ENCODE data around the gene SH3RF3. TPM values are rescaled to one million over a fixed set of nuclear protein-coding genes. Genes with fewer than 3 reads are reported as not detected.

Gene SH3RF3
- total RNA-seq, 1 experiment from 2014 or later, result 0.98 TPM

GRCh38 chr2:109494351-109494750 lies 365.3 kb downstream of the SH3RF3 start:
- no peaks in the 10 kb centered on the region for H3K27me3 Mint-ChIP-seq (ENCODE audit: insufficient read depth, unreplicated experiment)
- DNase-seq, result no peak
- no TSS peak for BruUV-seq (replicated peaks)
- H3K4me3 Mint-ChIP-seq (ENCODE audit: unreplicated experiment), result no peak overlapping the region
- H3K36me3 Mint-ChIP-seq (ENCODE audit: insufficient read depth, unreplicated experiment), result no peaks in the 10 kb centered on the region
- no peaks in the 10 kb centered on the region for H3K9me3 Mint-ChIP-seq (ENCODE audit: unreplicated experiment)
- POLR2A ChIA-PET, result no interaction called here
- no peaks in the 10 kb centered on the region for H3K9me3 ChIP-seq
- CTCF ChIA-PET, result no interaction called here
- H3K4me3 ChIP-seq (ENCODE audit: low read depth, low read length), result no peak overlapping the region
- no peaks in the 10 kb centered on the region for H3K4me1 Mint-ChIP-seq (ENCODE audit: low read depth, unreplicated experiment)
- TF ChIP-seq CTCF (IDR thresholded peaks at IDR 0.05; ENCODE audit: insufficient read depth in 1 of 2, low read depth in 1 of 2, low read length in 1 of 2, severe bottlenecking in 1 of 2, unreplicated experiment in 1 of 2), result no peak
- intact Hi-C loops (cut with micrococcal nuclease; ENCODE audit: unreplicated experiment), result loop anchor here (2.0 kb wide), 1 partner anchor 366 kb away; the partner anchor contains the start of gene SH3RF3
- no peaks in the 10 kb centered on the region for H3K36me3 ChIP-seq (ENCODE audit: control insufficient read depth, insufficient read depth, low read length)
- H3K4me1 ChIP-seq, result no peaks in the 10 kb centered on the region
- no peaks in the 10 kb centered on the region for H3K27me3 ChIP-seq (replicated peaks; ENCODE audit: control insufficient read depth, insufficient read depth, low read length)
- H3K27ac Mint-ChIP-seq (ENCODE audit: unreplicated experiment), result no peak overlapping the region

- no peaks in the 10 kb centered on the region for H3K9me3 ChIP-seq
- no peak overlapping the region for H3K27ac Mint-ChIP-seq (ENCODE audit: unreplicated experiment)
Measured at GRCh38 chr2:109497463-109497862, 368.5 kb downstream of the SH3RF3 start.

More at GRCh38 chr2:109497463-109497862, 368.5 kb downstream of the SH3RF3 start:
- no peaks in the 10 kb centered on the region for H3K27me3 ChIP-seq (replicated peaks; ENCODE audit: control insufficient read depth, insufficient read depth, low read length)
- H3K27me3 Mint-ChIP-seq (ENCODE audit: insufficient read depth, unreplicated experiment), result peaks cover 3% of the 10 kb centered on the region
- TF ChIP-seq CTCF (IDR thresholded peaks at IDR 0.05; ENCODE audit: insufficient read depth in 1 of 2, low read depth in 1 of 2, low read length in 1 of 2, severe bottlenecking in 1 of 2, unreplicated experiment in 1 of 2), result no peak
- CTCF ChIA-PET, result interaction anchor here (0.5 to 1.3 kb wide), 2 partner anchors 13 to 27 kb away, joined by 4 read pairs; no protein-coding TSS in a partner anchor
- DNase-seq, result no peak
- intact Hi-C loops (cut with micrococcal nuclease; ENCODE audit: unreplicated experiment), result no loop called here
- H3K36me3 ChIP-seq (ENCODE audit: control insufficient read depth, insufficient read depth, low read length), result no peaks in the 10 kb centered on the region
- no peak overlapping the region for H3K4me3 Mint-ChIP-seq (ENCODE audit: unreplicated experiment)
- no peaks in the 10 kb centered on the region for H3K9me3 Mint-ChIP-seq (ENCODE audit: unreplicated experiment)
- no TSS peak for BruUV-seq (replicated peaks)
- no peaks in the 10 kb centered on the region for H3K36me3 Mint-ChIP-seq (ENCODE audit: insufficient read depth, unreplicated experiment)
- POLR2A ChIA-PET, result no interaction called here
- no peak overlapping the region for H3K4me3 ChIP-seq (ENCODE audit: low read depth, low read length)
- H3K4me1 ChIP-seq, result no peaks in the 10 kb centered on the region
- H3K4me1 Mint-ChIP-seq (ENCODE audit: low read depth, unreplicated experiment), result peaks cover 7% of the 10 kb centered on the region

Measured in Caco-2 (cell line).